Calu3 (cell line): Measurements from ENCODE around the gene CAV3. TPM values are rescaled to one million over a fixed set of nuclear protein-coding genes. Genes with fewer than 3 reads are reported as not detected.

Experiments
- BruUV-seq: library from RNA; stranded (reverse); fragments of 400-500 nt; replicated peaks from 2 replicates; lab custom pipeline; 2021; lab: Mats Ljungman, UMichigan
- CTCF ChIA-PET: fragments of 300-600 bp; sonication (Branson Sonifier 250); formaldehyde crosslinking; loops from one replicate; lab custom pipeline; 2022; ENCODE audit warnings: antibody characterized with exemption; lab: Charles Lee
- DNase-seq: peaks from one replicate; pipeline ENCODE4 v3.0.0; 2022
- H3K27ac Mint-ChIP-seq: one replicate; pipeline ENCODE4 v1.8.0; 2022; ENCODE audit warnings: mixed read lengths; ENCODE audit not compliant: unreplicated experiment
- H3K27me3 Mint-ChIP-seq: one replicate; pipeline ENCODE4 v1.8.0; 2022; ENCODE audit warnings: mixed read lengths; ENCODE audit not compliant: unreplicated experiment
- H3K36me3 Mint-ChIP-seq: one replicate; pipeline ENCODE4 v1.8.0; 2022; ENCODE audit warnings: mild to moderate bottlenecking, moderate library complexity, mixed read lengths; ENCODE audit not compliant: insufficient read depth, unreplicated experiment
- H3K4me1 Mint-ChIP-seq: one replicate; pipeline ENCODE4 v1.8.0; 2022; ENCODE audit warnings: mild to moderate bottlenecking, low read depth, mixed read lengths; ENCODE audit not compliant: unreplicated experiment
- H3K4me3 Mint-ChIP-seq: one replicate; pipeline ENCODE4 v1.8.0; 2022; ENCODE audit warnings: mild to moderate bottlenecking, low read depth, moderate library complexity, mixed read lengths; ENCODE audit not compliant: unreplicated experiment
- H3K9me3 Mint-ChIP-seq: one replicate; pipeline ENCODE4 v1.8.0; 2022; ENCODE audit warnings: low read depth, mixed read lengths; ENCODE audit not compliant: unreplicated experiment
- CTCF ChIP-seq: fragments of 200-600 bp; IDR thresholded peaks from one replicate; pipeline ENCODE4 v1.8.0; 2022; ENCODE audit warnings: antibody characterized with exemption; ENCODE audit not compliant: unreplicated experiment
- intact Hi-C: fragments of 100-400 bp; cut with micrococcal nuclease; formaldehyde crosslinking; loops from one replicate; pipeline ENCODE4 v1.10.0; 2022; ENCODE audit not compliant: unreplicated experiment
- total RNA-seq: library from RNA; stranded (reverse); gene quantifications from 2 replicates; pipeline ENCODE4 v1.2.3, GENCODE V29; 2022

The CAV3 gene
- total RNA-seq, 1 experiment from 2014 or later: not detected

- Mint-ChIP-seq H3K9me3 (no peaks in the 10 kb centered on the region), H3K4me1 (no peaks in the 10 kb centered on the region), H3K36me3 (no peaks in the 10 kb centered on the region), H3K27me3 (peaks cover 27% of the 10 kb centered on the region), H3K4me3 (no peak overlapping the region), H3K27ac (no peak overlapping the region)
- no peak for TF ChIP-seq CTCF
- no TSS peak for BruUV-seq
- DNase-seq: no peak
- intact Hi-C loops: loop anchor here (10.0 kb wide), 1 partner anchor 161 kb away; no protein-coding TSS in a partner anchor
- CTCF ChIA-PET: no interaction called here
Measured at GRCh38 chr3:8773941-8774542, 40.4 kb downstream of the CAV3 start.

GRCh38 chr3:8775181-8775580, 41.6 kb downstream of the CAV3 start:
- Mint-ChIP-seq H3K9me3 (no peaks in the 10 kb centered on the region), H3K27ac (no peak overlapping the region), H3K4me3 (no peak overlapping the region), H3K36me3 (no peaks in the 10 kb centered on the region), H3K4me1 (no peaks in the 10 kb centered on the region), H3K27me3 (peaks cover 23% of the 10 kb centered on the region)
- BruUV-seq: no TSS peak
- no peak for DNase-seq
- CTCF ChIA-PET: no interaction called here
- intact Hi-C loops: loop anchor here (10.0 kb wide), 1 partner anchor 160 kb away; no protein-coding TSS in a partner anchor
- no peak for TF ChIP-seq CTCF

GRCh38 chr3:8775602-8776001, 42.0 kb downstream of the CAV3 start:
- Mint-ChIP-seq H3K4me1 (no peaks in the 10 kb centered on the region), H3K27me3 (peaks cover 23% of the 10 kb centered on the region), H3K36me3 (no peaks in the 10 kb centered on the region), H3K4me3 (no peak overlapping the region), H3K9me3 (no peaks in the 10 kb centered on the region), H3K27ac (no peak overlapping the region)
- DNase-seq: no peak
- intact Hi-C loops: loop anchor here (10.0 kb wide), 1 partner anchor 159 kb away; no protein-coding TSS in a partner anchor
- TF ChIP-seq CTCF: no peak
- CTCF ChIA-PET: interaction anchor here (0.7 kb wide), 1 partner anchor 76 kb away, joined by 3 read pairs; no protein-coding TSS in a partner anchor
- no TSS peak for BruUV-seq

- no TSS peak for BruUV-seq
- Mint-ChIP-seq H3K27ac (no peak overlapping the region), H3K36me3 (no peaks in the 10 kb centered on the region), H3K9me3 (no peaks in the 10 kb centered on the region), H3K27me3 (peaks cover 23% of the 10 kb centered on the region), H3K4me1 (no peaks in the 10 kb centered on the region), H3K4me3 (no peak overlapping the region)
- TF ChIP-seq CTCF: no peak
- CTCF ChIA-PET: no interaction called here
- DNase-seq: no peak
- intact Hi-C loops: loop anchor here (10.0 kb wide), 1 partner anchor 158 kb away; no protein-coding TSS in a partner anchor
Measured at GRCh38 chr3:8776406-8776805, 42.8 kb downstream of the CAV3 start.
